Small intestine (tissue), 7 donors: Measurements from ENCODE around the gene COX19. TPM values are rescaled to one million over a fixed set of nuclear protein-coding genes. Genes with fewer than 3 reads are reported as not detected.
A peak's percentile ranks its signal among the peaks of the same experiment; 100 is the strongest.

Experiments
- DNase-seq, 2 donors: peaks; one replicate each; pipeline versions ENCODE4 v3.0.0 to v3.0.0-alpha.2; 2013
- FAIRE-seq: peaks from 2 replicates; lab custom pipeline; 2012; peaks lifted over from hg19 to GRCh38; lab: Jason Lieb, UNC
- H3K27ac ChIP-seq, 3 donors: one replicate each; pipeline ENCODE4 v1.5.1; 2013; ENCODE audit warnings: low read length in 2 of 3, mild to moderate bottlenecking in 2 of 3, control low read depth in 1 of 3, inconsistent platforms in 1 of 3, low read depth in 1 of 3, moderate library complexity in 1 of 3
- H3K27me3 ChIP-seq, 3 donors: one replicate each; pipeline ENCODE4 v1.6.1; 2013; ENCODE audit warnings: low read length in 3 of 3, inconsistent platforms in 1 of 3; ENCODE audit not compliant: control insufficient read depth in 3 of 3, insufficient read depth in 3 of 3
- H3K36me3 ChIP-seq, 3 donors: one replicate each; pipeline ENCODE4 v1.6.1; 2013; ENCODE audit warnings: low read length in 3 of 3, inconsistent platforms in 1 of 3, low read depth in 1 of 3, mild to moderate bottlenecking in 1 of 3, moderate library complexity in 1 of 3; ENCODE audit not compliant: control insufficient read depth in 3 of 3, insufficient read depth in 2 of 3
- H3K4me1 ChIP-seq, 3 donors: one replicate each; pipeline ENCODE4 v1.6.1; 2013; ENCODE audit warnings: low read length in 2 of 3, inconsistent platforms in 1 of 3, low read depth in 1 of 3, mild to moderate bottlenecking in 1 of 3, moderate library complexity in 1 of 3; ENCODE audit not compliant: control insufficient read depth in 3 of 3, insufficient read depth in 2 of 3
- H3K4me3 ChIP-seq, 3 donors: one replicate each; pipeline ENCODE4 v1.5.1; 2013; ENCODE audit warnings: low read length in 3 of 3, control low read depth in 1 of 3, inconsistent platforms in 1 of 3, low read depth in 1 of 3, mild to moderate bottlenecking in 1 of 3, moderate library complexity in 1 of 3
- H3K9me3 ChIP-seq, 2 donors: one replicate each; pipeline ENCODE4 v1.6.1; 2013; ENCODE audit warnings: low read depth in 1 of 2, low read length in 1 of 2; ENCODE audit not compliant: control insufficient read depth in 2 of 2, insufficient read depth in 1 of 2
- WGBS, 3 donors: extraction: QIAGEN DNeasy Blood & Tissue Kit; methylation state at CpG; one replicate each; pipeline ENCODE4 v1.1.7; 2013; 5-methylcytosine and 5-hydroxymethylcytosine counted together
- polyA plus RNA-seq, 4 donors: library from polyadenylated mRNA; stranded (reverse) in 3 of 4; unstranded in 1 of 4; fragments of 200-250 nt in 3 of 4; fragments of 120-200 nt in 1 of 4; gene quantifications; one replicate each; pipeline versions ENCODE4 v1.2.1 to v1.2.3, GENCODE V29; 2013
- donor health status: healthy with polysubstance abuse.
- donor health status: control.
- donor health status: control.
- donor health status: Bipolar disorder and iron deficiency.
- donor health status: healthy.

COX19 gene
- polyA plus RNA-seq, 4 donors = 8.9 to 41.6 (median 9.8) TPM

- no peaks in the 10 kb centered on the region for H3K27me3 ChIP-seq
- peaks cover 0 to 50% (median 4%) of the 10 kb centered on the region in 3 donors for H3K36me3 ChIP-seq
- FAIRE-seq = no peak
- H3K27ac ChIP-seq = no peak overlapping the region
- no peaks in the 10 kb centered on the region for H3K9me3 ChIP-seq
- H3K4me1 ChIP-seq = peaks cover 0 to 9% (median 0%) of the 10 kb centered on the region in 3 donors
- DNase-seq = no peak
- H3K4me3 ChIP-seq = no peak overlapping the region
- WGBS, 3 donors = 73 to 80% (median 79%) methylated on average over 38 to 45 of the region's 45 CpGs
Measured at GRCh38 chr7:997404-998395, 22.4 kb upstream of the COX19 start.

GRCh38 chr7:996079-996872 lies 20.9 kb upstream of the COX19 start:
- Histone ChIP-seq H3K36me3 (peaks cover 0 to 50% (median 4%) of the 10 kb centered on the region in 3 donors), H3K4me3 (no peak overlapping the region), H3K4me1 (peaks cover 0 to 19% (median 0%) of the 10 kb centered on the region in 3 donors), H3K27me3 (no peaks in the 10 kb centered on the region), H3K9me3 (no peaks in the 10 kb centered on the region), H3K27ac (no peak overlapping the region)
- FAIRE-seq (no peak), DNase-seq (no peak)
- WGBS, 3 donors = 85 to 88% (median 87%) methylated on average over 37 to 38 of the region's 38 CpGs

- Histone ChIP-seq H3K9me3 (no peaks in the 10 kb centered on the region), H3K36me3 (peaks cover 0 to 45% (median 4%) of the 10 kb centered on the region in 3 donors), H3K27me3 (no peaks in the 10 kb centered on the region), H3K4me1 (peaks cover 0 to 26% (median 0%) of the 10 kb centered on the region in 3 donors), H3K4me3 (no peak overlapping the region), H3K27ac (no peak overlapping the region)
- no peak for FAIRE-seq
- peak in 1 of 2 donors; percentile 5 for DNase-seq
- 89 to 91% (median 90%) methylated on average over 14 of the region's 14 CpGs for whole genome bisulfite sequencing, 3 donors
Measured at GRCh38 chr7:995571-995970, 20.2 kb upstream of the COX19 start.

DNA sequence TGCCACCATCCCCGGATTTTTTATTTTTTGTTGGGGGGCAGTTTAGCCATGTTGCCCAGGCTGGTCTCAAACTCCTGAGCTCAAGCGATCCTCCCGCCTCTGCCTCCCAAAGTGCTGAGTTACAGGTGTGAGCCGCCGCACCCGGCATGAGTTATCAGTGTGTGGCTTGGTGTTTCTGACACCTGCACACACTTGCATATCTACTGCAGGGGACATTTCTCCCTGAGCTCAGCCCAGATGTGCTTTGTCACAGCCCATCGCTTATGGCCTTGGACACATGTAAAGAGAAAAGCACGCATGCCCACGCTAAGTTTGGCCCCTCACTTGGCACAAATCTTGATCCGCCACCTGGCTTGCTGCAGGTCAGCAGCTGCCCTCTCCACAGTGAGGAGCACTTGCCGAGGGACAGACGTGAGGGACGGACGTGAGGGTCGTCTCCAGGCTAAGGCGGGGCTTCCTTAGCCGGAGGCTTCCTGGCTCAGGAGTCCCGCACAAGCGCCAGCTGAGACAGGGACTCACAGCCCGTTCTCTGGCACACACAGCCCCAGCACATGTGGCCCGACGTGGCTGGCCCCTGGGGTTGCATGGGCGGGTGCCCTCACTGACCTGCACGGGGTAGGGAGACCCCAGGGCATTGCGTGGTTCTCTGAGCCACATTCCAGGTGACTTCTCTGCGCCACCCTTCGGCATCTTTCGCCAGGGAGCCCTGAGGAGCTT lies 19.4 kb upstream of the COX19 start:
- Histone ChIP-seq H3K36me3 (peaks cover 0 to 41% (median 4%) of the 10 kb centered on the region in 3 donors), H3K27ac (no peak overlapping the region), H3K9me3 (no peaks in the 10 kb centered on the region), H3K27me3 (no peaks in the 10 kb centered on the region), H3K4me3 (no peak overlapping the region), H3K4me1 (peaks cover 0 to 27% (median 0%) of the 10 kb centered on the region in 3 donors)
- 78 to 79% (median 78%) methylated on average over 27 to 28 of the region's 28 CpGs for WGBS, 3 donors
- no peak for FAIRE-seq
- peak in 1 of 2 donors; percentile 10 for DNase-seq

- Histone ChIP-seq H3K27me3 (peaks cover 0 to 2% (median 0%) of the 10 kb centered on the region in 3 donors), H3K4me1 (peaks cover 0 to 38% (median 0%) of the 10 kb centered on the region in 3 donors), H3K9me3 (no peaks in the 10 kb centered on the region), H3K27ac (peak overlapping the region in 1 of 3 donors; percentile 6), H3K36me3 (peaks cover 0 to 54% (median 4%) of the 10 kb centered on the region in 3 donors), H3K4me3 (no peak overlapping the region)
- WGBS, 3 donors = 21 to 23% (median 22%) methylated on average over 34 of the region's 34 CpGs
- FAIRE-seq = no peak
- DNase-seq = peak; percentile 94 to 97
Measured at GRCh38 chr7:992709-993607, 17.6 kb upstream of the COX19 start.

DNA sequence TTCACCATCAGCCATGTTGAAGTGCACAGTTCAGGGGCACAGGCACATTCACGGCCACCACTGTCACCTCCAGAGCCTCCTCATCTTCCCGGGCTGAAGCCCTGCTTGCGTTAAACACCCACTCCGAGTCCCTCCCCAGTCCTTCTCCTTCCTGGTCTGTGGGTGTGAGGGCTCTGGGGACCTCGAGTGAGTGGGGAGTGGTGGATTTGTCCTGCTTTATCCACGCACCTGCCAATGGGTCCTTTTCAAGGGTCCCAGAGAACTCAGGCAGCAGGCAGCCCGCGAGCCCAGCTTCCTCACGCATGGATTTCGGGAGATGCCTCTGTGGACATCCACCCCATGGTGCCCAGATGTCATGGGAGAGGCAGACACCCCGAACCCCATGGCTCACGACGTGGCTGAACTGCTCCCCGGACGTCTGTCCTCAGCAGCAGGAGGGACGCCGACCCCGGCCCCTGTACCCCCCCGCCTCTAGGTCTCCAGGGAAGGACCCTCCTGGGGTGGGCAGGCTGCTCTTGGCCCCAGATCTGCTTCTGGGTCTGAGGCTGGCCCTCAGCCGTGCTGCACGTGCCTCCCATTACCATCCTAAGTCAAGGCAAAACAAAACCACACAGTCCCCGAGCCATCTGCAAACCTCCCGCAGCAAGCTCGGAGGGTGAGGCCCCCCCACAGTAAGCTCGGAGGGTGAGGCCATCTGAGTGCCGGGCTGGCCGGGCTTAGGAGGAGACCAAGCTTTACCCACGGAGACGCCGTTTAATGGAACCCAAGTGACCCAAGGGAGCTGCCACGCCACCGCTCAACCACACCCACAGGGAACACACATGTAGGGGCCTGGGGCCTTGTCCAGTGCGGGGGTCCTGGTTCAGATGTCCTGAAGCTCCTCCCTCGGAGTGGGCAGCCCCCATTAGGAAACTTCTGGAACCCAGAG lies 16.6 kb upstream of the COX19 start:
- DNase-seq (peak in 1 of 2 donors; percentile 69), FAIRE-seq (no peak)
- H3K4me3 ChIP-seq = no peak overlapping the region
- no peaks in the 10 kb centered on the region for H3K9me3 ChIP-seq
- peaks cover 0 to 48% (median 0%) of the 10 kb centered on the region in 3 donors for H3K4me1 ChIP-seq
- peaks cover 0 to 2% (median 0%) of the 10 kb centered on the region in 3 donors for H3K27me3 ChIP-seq
- WGBS, 3 donors = 51 to 74% (median 71%) methylated on average over 30 to 34 of the region's 34 CpGs
- H3K36me3 ChIP-seq = peaks cover 0 to 54% (median 3%) of the 10 kb centered on the region in 3 donors
- peak overlapping the region in 1 of 3 donors; percentile 51 for H3K27ac ChIP-seq
